HepG2 (cell line): ENCODE data around the gene TECTA. TPM values are rescaled to one million over a fixed set of nuclear protein-coding genes. Genes with fewer than 3 reads are reported as not detected.

ENCODE experiments used
- CAMTA2 ChIP-seq: sonication (generic); formaldehyde crosslinking; IDR thresholded peaks from 2 replicates; pipeline ENCODE4 v1.4.0; 2020; ENCODE audit warnings: mild to moderate bottlenecking, missing genetic modification reagents, borderline replicate concordance
- DMTF1 ChIP-seq: sonication (generic); formaldehyde crosslinking; IDR thresholded peaks from 2 replicates; pipeline ENCODE4 v1.4.0; 2020; ENCODE audit warnings: mild to moderate bottlenecking, missing genetic modification reagents
- DPF2 ChIP-seq: sonication (generic); formaldehyde crosslinking; IDR thresholded peaks from 2 replicates; pipeline ENCODE4 v1.4.0; 2020; ENCODE audit warnings: mild to moderate bottlenecking, low read depth, missing genetic modification reagents, borderline replicate concordance
- HINFP ChIP-seq: sonication (generic); formaldehyde crosslinking; IDR thresholded peaks from 2 replicates; pipeline ENCODE4 v1.4.0; 2020; ENCODE audit warnings: low read depth, mild to moderate bottlenecking, missing genetic modification reagents
- MEIS1 ChIP-seq: sonication (generic); formaldehyde crosslinking; IDR thresholded peaks from 2 replicates; pipeline ENCODE4 v1.9.0; 2021; ENCODE audit warnings: mild to moderate bottlenecking, missing genetic modification reagents, moderate library complexity, borderline replicate concordance
- MTERF4 ChIP-seq: sonication (generic); formaldehyde crosslinking; IDR thresholded peaks from 2 replicates; pipeline ENCODE4 v1.8.0; 2023; ENCODE audit warnings: mild to moderate bottlenecking, missing genetic modification reagents
- RBM39 ChIP-seq: fragments of 200-400 bp; formaldehyde crosslinking; IDR thresholded peaks from one replicate; pipeline ENCODE4 v1.6.1; 2018; ENCODE audit warnings: antibody characterized with exemption, mild to moderate bottlenecking, low read depth, low read length; ENCODE audit not compliant: poor library complexity, severe bottlenecking
- ZFP36 ChIP-seq: fragments of 150-350 bp; IDR thresholded peaks from 2 replicates; pipeline ENCODE4 v1.6.1; 2018; ENCODE audit warnings: borderline replicate concordance, low read length, low read depth; ENCODE audit not compliant: partially characterized antibody
- ZFP36L2 ChIP-seq: sonication (generic); formaldehyde crosslinking; IDR thresholded peaks from 2 replicates; pipeline ENCODE4 v1.4.0; 2020; ENCODE audit warnings: missing genetic modification reagents
- ZHX2 ChIP-seq, 2 experiments: sonication (generic) in 1 of 2; formaldehyde crosslinking in 1 of 2; IDR thresholded peaks; 2 replicates each; pipeline versions ENCODE4 v1.6.1 to v1.9.0; 2014 to 2022; ENCODE audit warnings: antibody characterized with exemption in 1 of 2, borderline replicate concordance in 1 of 2, inconsistent platforms in 1 of 2, low read depth in 1 of 2, missing genetic modification reagents in 1 of 2
- ZNF180 ChIP-seq: sonication (generic); formaldehyde crosslinking; IDR thresholded peaks from 2 replicates; pipeline ENCODE4 v1.4.0; 2020; ENCODE audit warnings: low read depth, missing genetic modification reagents, borderline replicate concordance
- ZNF234 ChIP-seq: sonication (generic); formaldehyde crosslinking; conservative IDR thresholded peaks from 2 replicates; pipeline ENCODE4 v1.5.1; 2020; ENCODE audit warnings: mild to moderate bottlenecking, missing genetic modification reagents
- ZNF431 ChIP-seq: sonication (generic); formaldehyde crosslinking; IDR thresholded peaks from 2 replicates; pipeline ENCODE4 v1.9.0; 2022; ENCODE audit warnings: missing genetic modification reagents, low read depth, mild to moderate bottlenecking, borderline replicate concordance
- ZNF724P ChIP-seq: sonication (generic); formaldehyde crosslinking; IDR thresholded peaks from 2 replicates; pipeline ENCODE4 v1.8.0; 2022; ENCODE audit warnings: missing genetic modification reagents, borderline replicate concordance
- ZNF839 ChIP-seq: sonication (generic); formaldehyde crosslinking; IDR thresholded peaks from 2 replicates; pipeline ENCODE4 v1.4.0; 2020; ENCODE audit warnings: missing genetic modification reagents, mild to moderate bottlenecking, borderline replicate concordance
- polyA plus RNA-seq, 8 experiments: library from polyadenylated mRNA; depleted of rRNA in 3 of 8; stranded (reverse) in 7 of 8; unstranded in 1 of 8; fragments of >200 nt; fragmentation: Illumina TruSeq in 4 of 8; extraction: Trizol in 4 of 8; gene quantifications; 2 replicates each; pipeline versions ENCODE4 v1.2.1 to v1.2.3, GENCODE V29; 2011 to 2016; ENCODE audit warnings: low read depth in 4 of 8, missing spikeins in 1 of 8, mixed read lengths in 1 of 8; ENCODE audit not compliant: insufficient read depth in 1 of 8
- total RNA-seq, 5 experiments: library from RNA; depleted of rRNA; stranded (reverse); fragments of >200 nt; fragmentation: Illumina TruSeq; extraction: Trizol; gene quantifications; 2 replicates each; pipeline ENCODE4 v1.2.3, GENCODE V29; 2016; ENCODE audit warnings: low read depth in 1 of 5

TECTA gene
- total and polyA plus RNA-seq, 2 of the 13 experiments (the other 11 are each of a cell fraction or from before 2014, with no cell fraction given) = 0.04 to 0.17 TPM

GRCh38 chr11:121231576-121232278 lies 130.7 kb downstream of the TECTA start (continued):
- no peak for TF ChIP-seq ZHX2 (IDR thresholded peaks at IDR 0.05; ENCODE audit: low read depth)
- TF ChIP-seq ZHX2 (CRISPR knock-in tag; IDR thresholded peaks at IDR 0.05; ENCODE audit: borderline replicate concordance) = no peak
- 0 out of 2 replicates have a peak, but pooled peaks have one; percentile 47 for TF ChIP-seq ZNF724P (CRISPR knock-in tag)
- no peak for TF ChIP-seq DMTF1 (CRISPR knock-in tag)
- TF ChIP-seq DPF2 (CRISPR knock-in tag) = peak; percentile 29; the same call in 1 of the 2 replicates
- no peak for TF ChIP-seq ZFP36
- no peak for TF ChIP-seq ZNF234 (CRISPR knock-in tag)
- TF ChIP-seq ZNF431 (CRISPR knock-in tag) = no peak; the same call in 1 of the 2 replicates
- TF ChIP-seq RBM39 = no peak
- no peak for TF ChIP-seq HINFP (CRISPR knock-in tag)
- no peak; the same call in 1 of the 2 replicates for TF ChIP-seq MEIS1 (CRISPR knock-in tag)
- TF ChIP-seq MTERF4 (CRISPR knock-in tag) = no peak
- no peak for TF ChIP-seq ZFP36L2 (CRISPR knock-in tag)
- TF ChIP-seq CAMTA2 (CRISPR knock-in tag) = no peak
- TF ChIP-seq ZNF839 (CRISPR knock-in tag) = no peak
- no peak for TF ChIP-seq ZNF180 (CRISPR knock-in tag)
